ENCODE results near the gene DNAH7. TPM values are rescaled to one million over a fixed set of nuclear protein-coding genes. Genes with fewer than 3 reads are reported as not detected.

Gene DNAH7
- total RNA-seq, 2 donors from 2014 or later = 1.1 to 1.5 TPM

- Mint-ChIP-seq H3K4me3 (no peak overlapping the region), H3K36me3 (ENCODE audit: low read depth) (no peaks in the 10 kb centered on the region), H3K27ac (no peak overlapping the region), H3K9me3 (no peaks in the 10 kb centered on the region), H3K27me3 (ENCODE audit: insufficient read depth) (no peaks in the 10 kb centered on the region), H3K4me1 (no peaks in the 10 kb centered on the region)
- 98% methylated on average over 2 of the region's 2 CpGs; no CpG with 5 or more reads in 1 of the 2 experiments for WGBS, 2 experiments (ENCODE audit: insufficient coverage in 1 of 2, insufficient read length in 1 of 2)
- Histone ChIP-seq H3K27me3 (ENCODE audit: control insufficient read depth, insufficient read depth, low read length, poor library complexity, severe bottlenecking) (no peaks in the 10 kb centered on the region), H3K4me3 (ENCODE audit: low read length) (no peak overlapping the region), H3K9me3 (ENCODE audit: control insufficient read depth, low read length) (no peaks in the 10 kb centered on the region), H3K9ac (ENCODE audit: extremely low read depth, low read length, poor library complexity, severe bottlenecking) (no peak overlapping the region), H3K36me3 (ENCODE audit: control insufficient read depth, insufficient read depth, low read length) (no peaks in the 10 kb centered on the region), H3K27ac (ENCODE audit: low read depth, low read length) (no peak overlapping the region), H3K4me1 (ENCODE audit: control insufficient read depth, insufficient read depth, low read length) (no peaks in the 10 kb centered on the region)
- TF ChIP-seq CTCF (conservative IDR thresholded peaks at IDR 0.05) = no peak
- DNase-seq = no peak
These were observed 232.6 kb downstream of the DNAH7 start for GRCh38 chr2:195836002-195836401.

- H3K4me1 ChIP-seq (ENCODE audit: control insufficient read depth, insufficient read depth, low read length) = no peaks in the 10 kb centered on the region
- Mint-ChIP-seq H3K9me3 (no peaks in the 10 kb centered on the region), H3K4me3 (no peak overlapping the region), H3K27ac (no peak overlapping the region), H3K4me1 (no peaks in the 10 kb centered on the region), H3K36me3 (ENCODE audit: low read depth) (no peaks in the 10 kb centered on the region), H3K27me3 (ENCODE audit: insufficient read depth) (no peaks in the 10 kb centered on the region)
- no peak overlapping the region for H3K27ac ChIP-seq (ENCODE audit: low read depth, low read length)
- H3K4me3 ChIP-seq (ENCODE audit: low read length) = no peak overlapping the region
- no peak for TF ChIP-seq CTCF (conservative IDR thresholded peaks at IDR 0.05)
- DNase-seq = no peak
- WGBS, 2 experiments (ENCODE audit: insufficient coverage in 1 of 2, insufficient read length in 1 of 2) = 71% methylated on average over 1 of the region's 1 CpG; no CpG with 5 or more reads in 1 of the 2 experiments
- H3K9ac ChIP-seq (ENCODE audit: extremely low read depth, low read length, poor library complexity, severe bottlenecking) = no peak overlapping the region
- H3K27me3 ChIP-seq (ENCODE audit: control insufficient read depth, insufficient read depth, low read length, poor library complexity, severe bottlenecking) = no peaks in the 10 kb centered on the region
- H3K36me3 ChIP-seq (ENCODE audit: control insufficient read depth, insufficient read depth, low read length) = no peaks in the 10 kb centered on the region
- H3K9me3 ChIP-seq (ENCODE audit: control insufficient read depth, low read length) = no peaks in the 10 kb centered on the region
These were observed 233.8 kb downstream of the DNAH7 start for GRCh38 chr2:195834836-195835235.

- no peaks in the 10 kb centered on the region for H3K36me3 ChIP-seq (ENCODE audit: control insufficient read depth, insufficient read depth, low read length)
- Mint-ChIP-seq H3K27ac (no peak overlapping the region), H3K4me3 (no peak overlapping the region), H3K9me3 (no peaks in the 10 kb centered on the region), H3K36me3 (ENCODE audit: low read depth) (no peaks in the 10 kb centered on the region), H3K4me1 (no peaks in the 10 kb centered on the region), H3K27me3 (ENCODE audit: insufficient read depth) (no peaks in the 10 kb centered on the region)
- no peak overlapping the region for H3K4me3 ChIP-seq (ENCODE audit: low read length)
- DNase-seq = no peak
- H3K27ac ChIP-seq (ENCODE audit: low read depth, low read length) = no peak overlapping the region
- H3K9me3 ChIP-seq (ENCODE audit: control insufficient read depth, low read length) = no peaks in the 10 kb centered on the region
- no peak for TF ChIP-seq CTCF (conservative IDR thresholded peaks at IDR 0.05)
- no peaks in the 10 kb centered on the region for H3K27me3 ChIP-seq (ENCODE audit: control insufficient read depth, insufficient read depth, low read length, poor library complexity, severe bottlenecking)
- WGBS, 2 experiments (ENCODE audit: insufficient coverage in 1 of 2, insufficient read length in 1 of 2) = 91% methylated on average over 1 of the region's 3 CpGs; no CpG with 5 or more reads in 1 of the 2 experiments
- H3K4me1 ChIP-seq (ENCODE audit: control insufficient read depth, insufficient read depth, low read length) = no peaks in the 10 kb centered on the region
- H3K9ac ChIP-seq (ENCODE audit: extremely low read depth, low read length, poor library complexity, severe bottlenecking) = no peak overlapping the region
These were observed 237.4 kb downstream of the DNAH7 start for GRCh38 chr2:195830968-195831950.

All from endodermal cell (in vitro differentiated cells).